Astrocyte (in vitro differentiated cells and primary cell): ENCODE measurements around the gene SERPINB6. TPM values are rescaled to one million over a fixed set of nuclear protein-coding genes. Genes with fewer than 3 reads are reported as not detected.
"Not testable (repeated sequence)": the region's sequence is repeated elsewhere in the genome, so short reads cannot be mapped to it uniquely, and the experiment has no call there.

Experiments
- DNase-seq: peaks from one replicate; pipeline ENCODE4 v3.0.0-alpha.2; 2010; ENCODE audit warnings: low read depth
- FAIRE-seq: peaks from 2 replicates; lab custom pipeline; 2011; peaks lifted over from hg19 to GRCh38; lab: Jason Lieb, UNC
- H2AFZ ChIP-seq: 2 replicates; pipeline ENCODE4 v1.6.0; 2012; ENCODE audit warnings: low read depth, low read length, inconsistent platforms
- H3K27ac ChIP-seq: 2 replicates; pipeline ENCODE4 v1.5.1; 2011; ENCODE audit warnings: low read depth, low read length, inconsistent platforms
- H3K27me3 ChIP-seq: 2 replicates; pipeline ENCODE4 v1.6.0; 2011; ENCODE audit warnings: low read length, inconsistent platforms; ENCODE audit not compliant: insufficient read depth
- H3K36me3 ChIP-seq: 2 replicates; pipeline ENCODE4 v1.5.1; 2011; ENCODE audit warnings: low read length, inconsistent platforms; ENCODE audit not compliant: insufficient read depth
- H3K4me1 ChIP-seq: 2 replicates; pipeline ENCODE4 v1.5.1; 2011; ENCODE audit warnings: low read length, inconsistent platforms; ENCODE audit not compliant: insufficient read depth
- H3K4me2 ChIP-seq: 2 replicates; pipeline ENCODE4 v1.6.0; 2012; ENCODE audit warnings: low read length, inconsistent platforms
- H3K4me3 ChIP-seq: 2 replicates; pipeline ENCODE4 v1.5.1; 2011; ENCODE audit warnings: low read depth, mild to moderate bottlenecking, low read length, inconsistent platforms; ENCODE audit not compliant: insufficient read depth
- H3K79me2 ChIP-seq: 2 replicates; pipeline ENCODE4 v1.6.0; 2012; ENCODE audit warnings: mild to moderate bottlenecking, low read length, inconsistent platforms; ENCODE audit not compliant: insufficient read depth
- H3K9ac ChIP-seq: 2 replicates; pipeline ENCODE4 v1.6.0; 2012; ENCODE audit warnings: mild to moderate bottlenecking, low read length, inconsistent platforms
- H3K9me3 ChIP-seq: 2 replicates; pipeline ENCODE4 v1.5.1; 2012; ENCODE audit warnings: low read depth, mild to moderate bottlenecking, low read length, inconsistent platforms; ENCODE audit not compliant: insufficient read depth
- H4K20me1 ChIP-seq: 2 replicates; pipeline ENCODE4 v1.6.0; 2012; ENCODE audit warnings: low read length, inconsistent platforms; ENCODE audit not compliant: insufficient read depth
- H3K27ac Mint-ChIP-seq: one replicate; pipeline ENCODE4 v1.8.0; 2021; ENCODE audit warnings: mild to moderate bottlenecking, mixed read lengths; ENCODE audit not compliant: unreplicated experiment
- H3K27me3 Mint-ChIP-seq: one replicate; pipeline ENCODE4 v1.8.0; 2021; ENCODE audit warnings: low read depth, mixed read lengths; ENCODE audit not compliant: unreplicated experiment
- H3K36me3 Mint-ChIP-seq: one replicate; pipeline ENCODE4 v1.8.0; 2021; ENCODE audit warnings: low read depth, mixed read lengths; ENCODE audit not compliant: unreplicated experiment
- H3K4me1 Mint-ChIP-seq: one replicate; pipeline ENCODE4 v1.8.0; 2021; ENCODE audit warnings: low read depth, mixed read lengths; ENCODE audit not compliant: unreplicated experiment
- H3K4me3 Mint-ChIP-seq: one replicate; pipeline ENCODE4 v1.8.0; 2021; ENCODE audit warnings: mild to moderate bottlenecking, moderate library complexity, mixed read lengths; ENCODE audit not compliant: unreplicated experiment
- H3K9me3 Mint-ChIP-seq: one replicate; pipeline ENCODE4 v1.8.0; 2021; ENCODE audit warnings: mild to moderate bottlenecking, mixed read lengths; ENCODE audit not compliant: unreplicated experiment
- CTCF ChIP-seq: IDR thresholded peaks from 2 replicates; pipeline ENCODE4 v1.5.1; 2011; ENCODE audit warnings: low read depth, mild to moderate bottlenecking, inconsistent platforms, low read length, moderate library complexity; ENCODE audit not compliant: insufficient read depth
- EZH2 ChIP-seq: IDR thresholded peaks from 2 replicates; pipeline ENCODE4 v1.6.1; 2012; ENCODE audit warnings: mild to moderate bottlenecking, low read length, inconsistent platforms; ENCODE audit not compliant: insufficient read depth
- total RNA-seq: library from RNA; stranded (reverse); gene quantifications from 2 replicates; pipeline ENCODE4 v1.2.1, GENCODE V29; 2021

SERPINB6 gene
- total RNA-seq, 1 donor from 2014 or later = 68.4 TPM

DNA sequence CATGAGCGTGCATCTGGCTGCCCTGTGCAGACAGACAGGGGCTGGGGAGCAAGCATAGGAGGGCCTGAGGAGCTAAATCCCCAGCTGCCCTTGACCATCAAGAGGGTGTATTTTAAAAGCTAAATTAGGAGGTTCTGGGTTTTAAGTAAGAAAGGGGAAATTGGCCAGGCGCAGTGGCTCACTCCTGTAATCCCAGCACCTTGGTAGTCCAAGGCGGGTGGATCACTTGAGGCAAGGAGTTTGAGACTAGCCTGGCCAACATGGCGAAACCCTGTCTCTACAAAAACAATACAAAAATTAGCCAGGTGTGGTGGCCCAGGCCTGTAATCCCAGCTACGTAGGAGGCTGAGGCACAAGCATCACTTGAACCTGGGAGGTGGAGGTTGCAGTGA is 27.8 kb downstream of the SERPINB6 start:
- no peak for TF ChIP-seq EZH2
- no peak for TF ChIP-seq CTCF
- no peak overlapping the region for H3K27ac Mint-ChIP-seq
- no peaks in the 10 kb centered on the region for H3K9me3 ChIP-seq
- peaks cover 5% of the 10 kb centered on the region for H3K36me3 ChIP-seq
- no peak overlapping the region for H2AFZ ChIP-seq
- H3K9ac ChIP-seq = no peak overlapping the region
- peaks cover 21% of the 10 kb centered on the region for H3K36me3 Mint-ChIP-seq
- H3K4me1 Mint-ChIP-seq = no peaks in the 10 kb centered on the region
- no peaks in the 10 kb centered on the region for H3K79me2 ChIP-seq
- no peaks in the 10 kb centered on the region for H4K20me1 ChIP-seq
- no peak overlapping the region for H3K4me3 ChIP-seq
- no peaks in the 10 kb centered on the region for H3K27me3 ChIP-seq
- no peak for DNase-seq
- no peak for FAIRE-seq
- no peaks in the 10 kb centered on the region for H3K9me3 Mint-ChIP-seq
- H3K27me3 Mint-ChIP-seq = peaks cover 4% of the 10 kb centered on the region
- H3K27ac ChIP-seq = no peak overlapping the region
- no peaks in the 10 kb centered on the region for H3K4me1 ChIP-seq
- H3K4me3 Mint-ChIP-seq = no peak overlapping the region
- no peak overlapping the region for H3K4me2 ChIP-seq

GRCh38 chr6:2942914-2943563 is 28.3 kb downstream of the SERPINB6 start:
- Histone ChIP-seq H3K4me2 (no peak overlapping the region), H3K9me3 (no peaks in the 10 kb centered on the region), H3K4me1 (no peaks in the 10 kb centered on the region), H3K79me2 (no peaks in the 10 kb centered on the region), H4K20me1 (no peaks in the 10 kb centered on the region), H2AFZ (no peak overlapping the region), H3K36me3 (no peaks in the 10 kb centered on the region), H3K4me3 (no peak overlapping the region), H3K27ac (no peak overlapping the region), H3K9ac (no peak overlapping the region), H3K27me3 (no peaks in the 10 kb centered on the region)
- Mint-ChIP-seq H3K36me3 (peaks cover 16% of the 10 kb centered on the region), H3K27ac (no peak overlapping the region), H3K27me3 (peaks cover 4% of the 10 kb centered on the region), H3K4me3 (no peak overlapping the region), H3K4me1 (no peaks in the 10 kb centered on the region), H3K9me3 (no peaks in the 10 kb centered on the region)
- DNase-seq (no peak), FAIRE-seq (no peak)
- TF ChIP-seq CTCF = no peak
- no peak for TF ChIP-seq EZH2

DNA sequence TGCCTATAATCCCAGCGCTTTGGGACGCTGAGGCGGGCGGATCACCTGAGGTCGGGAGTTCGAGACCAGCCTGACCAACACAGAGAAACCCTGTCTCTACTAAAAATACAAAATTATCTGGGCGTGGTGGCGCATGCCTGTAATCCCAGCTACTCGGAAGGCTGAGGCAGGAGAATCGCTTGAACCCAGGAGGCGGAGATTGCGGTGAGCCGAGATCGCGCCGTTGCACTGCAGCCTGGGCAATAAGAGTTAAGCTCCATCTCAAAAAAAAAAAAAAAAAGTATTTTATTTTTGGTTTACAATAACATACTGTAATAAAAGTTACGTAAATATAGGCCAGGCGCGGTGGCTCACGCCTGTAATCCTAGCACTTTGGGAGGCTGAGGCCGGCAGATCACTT is 29.3 kb downstream of the SERPINB6 start:
- not testable (repeated sequence) for FAIRE-seq, H3K9me3 Mint-ChIP-seq, H3K4me1 Mint-ChIP-seq, H3K4me3 ChIP-seq, H3K36me3 Mint-ChIP-seq, H3K4me1 ChIP-seq, H3K9ac ChIP-seq, DNase-seq, H3K27ac ChIP-seq, H3K4me2 ChIP-seq, H3K36me3 ChIP-seq, H2AFZ ChIP-seq, H3K79me2 ChIP-seq, H3K27ac Mint-ChIP-seq, H3K27me3 Mint-ChIP-seq, H4K20me1 ChIP-seq, H3K9me3 ChIP-seq, H3K27me3 ChIP-seq, H3K4me3 Mint-ChIP-seq
